ENCODE data around the gene RBP7.

The RBP7 gene

GRCh38 chr1:10032590-10033358 is 35.7 kb downstream of the RBP7 start, which contains the start of gene UBE4B:
Gene UBE4B, plus strand, starts transcription at chr1:10032958. Its CDS starts 713 bp downstream, at chr1:10033671.
- peak; percentile 98 to 99 for DNase-seq

GRCh38 chr1:10033359-10033845 is 36.4 kb downstream of the RBP7 start:
- DNase-seq, result peak; percentile 19 to 45

GRCh38 chr1:10042746-10043145 is 45.7 kb downstream of the RBP7 start:
- DNase-seq, result no peak

- DNase-seq, result no peak
Measured at GRCh38 chr1:10045480-10046355, 48.7 kb downstream of the RBP7 start.

- DNase-seq, result no peak
Measured at GRCh38 chr1:10046356-10047085, 49.5 kb downstream of the RBP7 start.

GRCh38 chr1:10048601-10049000 is 51.6 kb downstream of the RBP7 start:
- DNase-seq, result no peak

GRCh38 chr1:10050611-10051010 is 53.6 kb downstream of the RBP7 start:
- no peak for DNase-seq

GRCh38 chr1:10051656-10052055 is 54.6 kb downstream of the RBP7 start:
- no peak for DNase-seq

- DNase-seq, result no peak
Measured at GRCh38 chr1:10052347-10052746, 55.3 kb downstream of the RBP7 start.

- no peak for DNase-seq
Measured at GRCh38 chr1:10054465-10054864, 57.4 kb downstream of the RBP7 start.

- no peak for DNase-seq
Measured at GRCh38 chr1:10056599-10056987, 59.6 kb downstream of the RBP7 start.

- DNase-seq, result no peak
Measured at GRCh38 chr1:10057343-10057742, 60.3 kb downstream of the RBP7 start.

- DNase-seq, result no peak
Measured at GRCh38 chr1:10057796-10058195, 60.8 kb downstream of the RBP7 start.

- no peak for DNase-seq
Measured at GRCh38 chr1:10059342-10059718, 62.3 kb downstream of the RBP7 start.

- DNase-seq, result no peak
Measured at GRCh38 chr1:10060311-10061100, 63.5 kb downstream of the RBP7 start.

GRCh38 chr1:10061276-10061675 is 64.2 kb downstream of the RBP7 start:
- DNase-seq, result no peak

- no peak for DNase-seq
Measured at GRCh38 chr1:10063878-10064277, 66.8 kb downstream of the RBP7 start.

GRCh38 chr1:10064416-10065343 is 67.7 kb downstream of the RBP7 start:
- DNase-seq, result no peak

- no peak for DNase-seq
Measured at GRCh38 chr1:10065344-10065685, 68.3 kb downstream of the RBP7 start.

Data from stimulated activated CD4-positive, alpha-beta T cell treated with anti-CD3 and anti-CD28 coated beads, Interleukin-2, amount 100 ng/mL, for 24 hours (primary cell).